Body of pancreas (tissue), 4 donors: ENCODE data around the gene ST3GAL6.

Source experiments
- POLR2A ChIP-seq, 3 donors: fragments of 450-650 bp; IDR thresholded peaks; one replicate each; pipeline ENCODE4 v1.6.1; 2016; ENCODE audit warnings: antibody characterized with exemption in 3 of 3, mild to moderate bottlenecking in 2 of 3
- TF ChIP-seq, protein P1 (sequence below), 7 experiments: fragments of 450-650 bp in 4 of 7; fragments of 200-600 bp in 3 of 7; sonication (generic) in 3 of 7; IDR thresholded peaks; one replicate each; pipeline ENCODE4 v1.5.1; 2016 to 2019; ENCODE audit warnings: antibody characterized with exemption in 7 of 7

- TF ChIP-seq, protein P1, sequence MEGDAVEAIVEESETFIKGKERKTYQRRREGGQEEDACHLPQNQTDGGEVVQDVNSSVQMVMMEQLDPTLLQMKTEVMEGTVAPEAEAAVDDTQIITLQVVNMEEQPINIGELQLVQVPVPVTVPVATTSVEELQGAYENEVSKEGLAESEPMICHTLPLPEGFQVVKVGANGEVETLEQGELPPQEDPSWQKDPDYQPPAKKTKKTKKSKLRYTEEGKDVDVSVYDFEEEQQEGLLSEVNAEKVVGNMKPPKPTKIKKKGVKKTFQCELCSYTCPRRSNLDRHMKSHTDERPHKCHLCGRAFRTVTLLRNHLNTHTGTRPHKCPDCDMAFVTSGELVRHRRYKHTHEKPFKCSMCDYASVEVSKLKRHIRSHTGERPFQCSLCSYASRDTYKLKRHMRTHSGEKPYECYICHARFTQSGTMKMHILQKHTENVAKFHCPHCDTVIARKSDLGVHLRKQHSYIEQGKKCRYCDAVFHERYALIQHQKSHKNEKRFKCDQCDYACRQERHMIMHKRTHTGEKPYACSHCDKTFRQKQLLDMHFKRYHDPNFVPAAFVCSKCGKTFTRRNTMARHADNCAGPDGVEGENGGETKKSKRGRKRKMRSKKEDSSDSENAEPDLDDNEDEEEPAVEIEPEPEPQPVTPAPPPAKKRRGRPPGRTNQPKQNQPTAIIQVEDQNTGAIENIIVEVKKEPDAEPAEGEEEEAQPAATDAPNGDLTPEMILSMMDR (IDR thresholded peaks at IDR 0.05) = no peak
- no peak for TF ChIP-seq POLR2A (IDR thresholded peaks at IDR 0.05)
Observed at GRCh38 chr3:98808071-98808470, 44.9 kb downstream of the ST3GAL6 start.
